GM19035 (cell line): ENCODE measurements around the gene MRTFA.

ENCODE experiments used
- ATAC-seq: cut with Tn5 transposase; IDR thresholded peaks from one replicate; pipeline ENCODE4 v1.9.1; 2021; ENCODE audit not compliant: unreplicated experiment

The MRTFA gene

DNA sequence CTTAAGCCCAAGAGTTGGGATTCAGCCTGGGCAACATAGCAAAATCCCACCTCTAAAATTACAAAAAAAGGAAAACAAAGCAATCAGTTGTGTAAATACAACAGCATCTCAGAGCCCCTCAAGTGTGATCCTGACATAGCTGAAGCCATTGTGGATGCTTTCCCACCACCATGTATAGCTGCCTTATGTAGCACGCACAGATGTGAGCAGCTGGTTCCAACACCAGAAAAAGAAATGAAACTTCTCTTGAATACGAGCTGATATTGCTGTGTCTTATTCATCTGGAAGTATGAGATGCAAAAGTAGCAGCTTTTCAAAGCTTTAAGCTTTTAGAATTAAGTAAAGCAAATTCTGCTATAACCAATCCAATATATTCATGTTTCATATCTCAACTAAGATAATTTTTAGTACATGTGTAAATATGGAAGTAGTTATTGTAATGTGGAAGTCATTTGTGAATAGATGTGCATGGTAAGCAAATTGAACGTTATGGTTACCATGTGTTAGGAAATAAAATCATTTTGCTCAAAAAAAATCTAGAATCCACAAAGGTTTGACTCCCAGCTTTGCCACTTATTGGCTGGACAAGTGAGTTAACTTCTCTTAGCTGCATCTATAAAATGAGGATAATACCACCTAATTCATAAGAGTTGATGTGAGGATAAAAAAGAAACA is 203.0 kb downstream of the MRTFA start:
- ATAC-seq = no peak

DNA sequence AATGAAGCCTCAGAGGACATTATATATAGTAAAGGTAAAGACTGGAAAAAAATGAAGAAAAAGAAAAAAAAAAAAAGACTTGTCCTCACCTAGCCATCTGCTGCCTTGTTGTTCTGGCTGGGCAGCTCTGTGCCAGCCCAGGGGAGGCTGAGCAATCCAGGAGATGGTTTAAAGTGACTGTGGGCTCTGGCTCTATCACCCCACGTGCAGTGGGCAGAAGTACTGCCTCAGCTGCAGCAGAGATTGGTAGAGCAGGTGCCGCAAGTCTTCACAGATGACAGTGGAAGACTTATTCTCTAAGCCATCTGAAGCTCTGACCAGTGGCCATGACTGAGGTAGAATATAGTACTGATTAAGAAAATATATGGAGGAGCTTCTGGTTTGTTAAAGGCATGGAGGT is 203.9 kb downstream of the MRTFA start:
- ATAC-seq = no peak

DNA sequence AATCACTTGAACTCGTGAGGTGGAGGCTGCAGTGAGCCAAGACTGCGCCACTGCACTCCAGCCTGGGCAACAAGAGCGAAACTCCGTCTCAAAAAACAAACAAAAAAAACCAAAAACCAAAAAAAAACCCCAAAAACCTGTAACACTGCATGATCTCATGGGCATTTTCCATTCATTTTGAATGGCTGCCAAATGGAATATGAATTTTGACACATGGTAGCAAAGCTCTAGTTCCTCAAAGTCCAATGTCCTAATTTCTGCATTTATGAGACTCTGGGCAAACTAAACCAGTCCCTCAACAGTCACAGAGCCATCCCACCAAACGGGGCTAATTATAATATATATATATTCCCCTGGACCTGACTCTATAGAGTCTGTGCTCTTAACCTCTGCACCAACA is 204.4 kb downstream of the MRTFA start:
- ATAC-seq = no peak

DNA sequence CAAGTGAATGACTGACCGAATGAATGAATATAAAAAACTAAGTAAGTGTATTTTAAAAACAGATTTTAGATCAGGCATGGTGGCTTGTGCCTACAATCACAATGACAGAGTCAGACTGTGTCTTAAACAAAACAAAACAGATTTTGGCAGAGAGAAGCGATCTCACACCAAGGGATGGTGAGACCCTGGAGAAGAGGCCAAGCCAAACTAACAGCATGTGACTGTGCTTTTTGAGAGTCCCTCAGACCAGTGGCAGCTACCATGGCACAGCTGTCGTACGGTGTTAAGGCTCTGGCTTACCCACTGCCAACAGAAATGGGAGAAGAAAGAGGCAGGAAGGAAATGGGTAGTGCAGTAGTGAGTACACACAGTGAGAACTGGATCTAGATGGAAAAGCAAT is 205.5 kb downstream of the MRTFA start:
- no peak for ATAC-seq

DNA sequence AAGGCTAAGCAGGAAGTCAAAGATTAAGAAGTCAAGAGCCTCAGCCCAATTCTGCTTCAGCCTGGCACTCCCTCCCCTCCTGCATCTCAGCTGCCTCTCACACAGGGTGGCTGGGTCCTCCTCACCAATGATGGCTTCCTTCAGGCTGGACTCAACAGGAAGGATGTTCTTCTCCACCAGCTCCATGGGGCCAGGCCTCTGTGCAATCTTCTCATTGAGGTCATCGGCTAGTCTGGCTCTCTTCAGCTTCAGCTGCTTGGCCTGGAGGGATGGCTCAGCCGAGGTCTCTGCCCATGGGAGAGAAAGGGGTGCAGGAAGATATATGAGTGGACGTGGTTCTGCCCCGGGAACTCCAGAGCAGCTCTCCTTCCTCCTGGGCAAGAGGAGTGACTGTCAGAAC is 207.0 kb downstream of the MRTFA start:
- no peak for ATAC-seq

DNA sequence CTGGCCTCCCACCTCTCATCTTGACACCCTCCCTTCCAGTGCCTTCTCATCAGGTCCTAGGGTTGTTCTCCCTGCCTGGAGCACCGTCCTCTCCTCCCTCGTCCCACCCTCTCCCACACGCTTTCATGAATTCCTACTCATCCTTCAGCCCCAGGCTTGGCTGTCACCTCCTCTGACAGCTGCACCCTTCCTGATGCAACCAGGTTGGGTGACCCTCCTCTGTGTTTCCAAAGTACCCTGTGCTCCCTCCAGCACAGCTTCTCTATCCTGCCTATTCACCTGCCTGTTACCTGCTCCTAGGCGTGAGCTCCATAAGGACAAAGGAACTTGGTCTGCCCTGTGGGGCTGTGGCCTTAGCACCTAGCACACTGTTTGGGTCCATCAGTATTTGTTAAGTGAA is 207.7 kb downstream of the MRTFA start:
- ATAC-seq = no peak

DNA sequence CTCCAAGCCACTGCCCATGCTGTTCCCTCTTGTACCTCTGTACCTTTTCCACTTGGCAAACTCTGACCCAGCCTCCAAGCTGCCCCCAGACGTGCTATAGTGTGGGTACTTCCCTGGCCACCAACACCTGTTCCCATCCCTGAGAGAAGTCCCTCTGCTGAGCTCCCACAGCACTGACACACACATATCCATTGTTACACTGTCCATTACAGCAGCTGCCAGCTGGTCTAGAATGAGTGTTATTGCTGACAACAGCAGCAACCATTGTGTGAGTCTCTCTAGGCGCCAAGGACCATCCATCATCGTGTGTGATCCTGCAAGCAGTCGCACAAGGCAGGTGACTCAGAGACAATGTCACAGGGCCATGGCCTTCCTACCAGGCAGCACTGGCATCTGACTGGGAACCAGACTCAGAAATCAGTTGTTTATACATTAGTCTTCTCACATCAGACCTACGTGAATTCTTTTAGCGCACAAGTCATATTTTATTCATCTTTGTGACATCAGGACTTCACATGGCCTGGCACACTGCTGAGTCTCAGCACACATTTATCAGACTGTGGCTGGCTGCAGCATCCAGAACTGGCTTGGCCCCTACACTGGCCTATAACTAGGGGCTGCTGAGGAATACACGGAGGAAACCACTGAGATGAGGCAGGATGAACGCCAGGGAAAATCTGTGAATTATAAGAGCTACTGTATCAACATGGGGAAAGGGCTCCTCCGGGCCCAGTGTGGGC is 209.8 kb downstream of the MRTFA start:
- no peak for ATAC-seq

DNA sequence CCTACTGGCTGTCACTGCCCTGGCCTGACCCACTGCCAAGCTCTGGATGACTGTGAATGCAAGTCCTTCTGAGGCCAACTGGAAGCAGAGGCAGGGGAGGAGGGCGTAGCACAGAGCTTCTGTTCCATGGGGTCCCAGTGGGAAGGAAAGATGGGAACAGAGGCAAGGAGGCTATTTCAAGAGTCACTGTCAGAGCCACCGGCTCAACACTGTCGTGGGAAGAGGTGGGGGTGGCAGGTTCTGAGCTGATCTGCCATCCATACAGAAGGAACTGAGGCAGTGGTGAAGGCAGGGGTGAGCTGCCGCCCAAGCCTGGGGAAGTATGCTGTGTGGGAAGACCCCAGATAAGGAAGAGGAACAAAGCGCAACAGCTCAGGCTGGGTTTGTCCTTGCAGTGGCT is 211.4 kb downstream of the MRTFA start:
- ATAC-seq = no peak

DNA sequence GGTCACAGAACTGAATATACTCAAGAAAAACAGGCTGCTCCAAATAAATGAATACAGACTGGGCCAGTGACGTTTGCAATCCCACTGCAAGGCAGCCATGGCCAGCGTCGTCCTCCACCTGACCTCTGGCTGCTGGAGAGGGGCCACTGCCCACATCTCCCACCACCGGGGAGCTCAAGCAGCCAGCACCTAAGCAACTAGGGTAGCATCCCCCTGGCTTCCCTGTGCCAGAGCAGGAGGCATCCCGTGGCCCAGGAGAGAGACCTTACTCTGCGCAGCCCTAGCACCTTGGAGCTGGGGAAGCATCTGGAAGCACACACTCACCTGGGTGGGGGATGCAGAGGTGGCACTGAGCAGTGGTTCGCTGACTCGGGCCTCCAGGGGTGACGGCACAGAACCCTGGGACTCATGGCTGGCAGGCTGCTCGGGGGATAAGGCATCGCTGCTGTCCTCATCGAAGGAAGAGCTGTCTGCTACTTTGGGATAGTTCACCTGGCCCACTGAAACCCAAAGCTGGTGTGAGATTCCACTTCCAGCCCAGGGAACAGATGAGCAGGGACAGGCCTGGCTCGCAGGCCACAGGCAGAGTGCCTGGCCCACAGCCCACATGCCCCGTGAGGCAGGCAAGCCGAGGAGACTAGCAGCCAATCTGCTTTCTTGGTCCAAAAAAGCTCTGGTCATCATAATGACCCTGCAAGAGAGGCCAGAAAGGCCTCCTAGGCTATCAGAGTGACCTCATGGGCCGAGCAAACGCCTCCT is 212.5 kb downstream of the MRTFA start:
- ATAC-seq = no peak

DNA sequence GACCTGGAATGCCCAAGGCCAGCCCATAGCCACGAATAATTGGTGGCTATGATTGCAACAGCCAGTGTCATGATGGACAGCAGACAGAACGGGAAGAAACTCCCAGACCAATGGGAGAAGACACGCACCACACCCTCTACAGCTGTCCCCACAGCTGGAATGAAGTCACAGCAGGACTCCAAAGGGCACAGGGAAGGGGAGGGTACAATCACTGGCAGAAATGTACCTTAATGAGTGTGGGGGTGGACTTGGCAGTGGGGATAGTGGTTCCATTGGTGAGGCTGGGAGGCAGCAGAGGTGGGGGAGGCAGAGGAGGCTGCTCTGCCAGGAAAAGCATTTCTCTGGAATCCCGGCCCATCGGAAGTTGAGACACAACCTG is 213.2 kb downstream of the MRTFA start:
- no peak for ATAC-seq

DNA sequence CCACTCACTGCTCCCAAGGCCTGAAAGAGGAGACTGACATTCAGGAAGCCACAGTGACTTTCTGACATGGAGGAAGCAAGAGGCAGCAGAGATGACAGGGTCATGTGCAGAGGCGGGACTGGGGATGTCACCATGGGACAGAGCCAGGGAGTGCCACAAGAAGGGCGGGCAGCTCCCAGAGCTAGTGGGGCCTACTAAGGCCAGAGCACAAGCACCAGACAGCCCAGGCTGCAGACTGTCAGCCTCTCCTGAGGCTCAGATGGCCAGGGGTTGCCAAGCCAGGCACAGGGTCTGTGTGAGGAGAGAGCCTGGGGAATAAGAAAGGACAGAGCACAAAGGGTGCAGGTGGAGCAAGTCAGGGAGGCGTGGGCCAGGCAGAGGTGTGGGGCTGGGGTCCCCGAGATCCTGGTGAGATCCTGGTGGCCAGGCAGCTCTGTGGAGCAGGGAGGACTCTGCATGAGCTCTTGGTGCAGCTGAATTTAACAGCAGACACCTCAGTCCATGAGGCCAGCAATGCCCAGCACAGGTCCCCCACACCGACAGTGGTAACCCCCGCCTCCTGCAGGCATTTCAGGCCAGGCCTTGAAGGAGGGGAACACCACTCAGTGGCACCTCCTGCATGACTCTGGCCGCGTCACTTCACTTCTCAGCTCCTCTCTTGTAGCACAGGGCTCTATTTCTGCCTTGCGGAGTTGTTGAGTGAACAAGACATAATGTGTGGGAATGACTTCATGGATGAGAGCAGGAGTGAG is 213.8 kb downstream of the MRTFA start:
- no peak for ATAC-seq

DNA sequence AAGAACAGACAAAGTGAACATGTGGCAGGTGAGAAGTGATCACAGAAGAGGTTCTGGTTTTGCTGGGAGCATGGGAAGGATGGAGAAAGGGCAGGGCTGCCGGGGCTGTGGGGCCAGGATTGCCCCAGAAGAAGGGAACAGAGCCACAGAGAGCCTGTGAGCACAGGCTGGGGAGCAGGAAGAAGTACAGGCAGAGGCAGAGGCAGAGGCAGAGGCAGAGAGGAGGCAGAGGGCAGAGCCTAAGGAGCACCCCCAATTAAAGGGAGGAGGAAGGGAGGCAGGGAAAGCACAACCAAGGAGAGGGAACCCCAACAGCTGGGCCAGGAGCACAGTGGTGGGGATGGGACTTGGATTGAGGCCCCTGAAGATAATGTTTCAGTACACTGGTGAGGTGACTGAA is 214.6 kb downstream of the MRTFA start:
- ATAC-seq = no peak

DNA sequence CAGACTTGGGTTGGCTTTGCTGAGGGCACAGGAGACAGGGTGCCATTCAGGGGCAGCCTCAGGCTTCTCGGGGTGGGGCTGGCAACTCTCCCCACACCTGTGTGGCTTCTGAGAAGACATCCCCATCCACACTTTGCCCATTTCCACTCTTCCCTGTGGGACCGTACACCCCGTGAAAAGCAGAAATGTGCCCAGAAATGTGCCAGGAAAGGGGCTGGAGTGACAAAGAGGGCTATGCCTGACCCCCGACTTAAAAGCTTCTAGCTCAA is 215.5 kb downstream of the MRTFA start:
- no peak for ATAC-seq

DNA sequence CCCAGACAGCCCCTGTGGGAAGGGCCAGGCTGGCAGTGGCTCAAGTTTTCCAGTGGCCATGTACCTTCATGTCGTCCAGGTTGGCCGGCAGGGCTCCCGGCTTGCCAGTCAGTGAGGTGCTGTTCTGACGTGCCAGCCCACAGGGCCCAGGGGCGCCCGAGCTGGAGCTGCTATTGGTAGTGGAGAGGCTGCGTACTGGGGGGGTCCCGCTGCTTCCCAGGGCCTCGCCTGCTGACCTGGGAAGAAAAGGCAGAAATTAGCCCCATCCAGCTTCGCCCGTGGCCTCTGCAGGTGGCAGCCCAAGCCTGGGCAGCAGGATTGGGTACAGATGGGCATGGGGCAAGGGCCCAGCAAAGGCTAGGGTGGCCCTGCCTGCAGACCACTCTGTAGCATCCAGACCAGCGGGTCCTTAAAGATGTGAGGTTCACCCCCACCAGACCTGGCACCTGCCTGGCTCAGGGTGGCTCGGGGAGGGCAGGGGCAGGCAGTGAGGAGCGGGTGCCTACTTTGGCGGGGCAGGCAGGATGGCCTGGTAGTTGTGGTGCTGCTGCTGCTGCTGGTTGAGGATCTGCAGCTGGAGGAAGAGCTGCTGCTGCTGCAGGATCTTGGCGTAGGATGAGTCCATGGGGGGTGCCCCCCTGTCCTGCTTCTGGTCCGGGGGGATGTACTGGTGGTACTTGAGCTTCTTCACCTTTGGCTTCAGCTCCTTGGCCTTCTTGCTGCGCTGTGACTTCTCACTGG is 216.0 kb downstream of the MRTFA start:
- no peak for ATAC-seq

DNA sequence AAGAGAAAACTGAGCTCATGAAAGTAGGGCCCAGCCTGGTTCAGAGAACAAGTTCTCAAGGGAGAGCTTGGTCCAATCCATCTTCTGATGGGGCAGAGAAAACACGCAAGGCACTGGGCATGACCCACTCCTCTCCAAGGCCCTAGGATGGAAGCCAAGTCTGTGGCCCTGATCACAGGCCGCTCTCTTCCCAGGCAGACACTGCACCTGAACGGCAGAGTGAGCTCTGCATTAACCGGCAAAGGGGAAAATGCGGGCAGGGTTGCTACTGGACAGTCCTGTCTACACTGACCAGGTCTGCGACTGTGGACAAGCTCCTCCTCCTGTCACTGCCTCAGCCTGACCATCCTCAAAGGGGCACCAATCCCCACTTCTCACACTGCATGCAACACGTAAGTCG is 216.8 kb downstream of the MRTFA start:
- no peak for ATAC-seq

DNA sequence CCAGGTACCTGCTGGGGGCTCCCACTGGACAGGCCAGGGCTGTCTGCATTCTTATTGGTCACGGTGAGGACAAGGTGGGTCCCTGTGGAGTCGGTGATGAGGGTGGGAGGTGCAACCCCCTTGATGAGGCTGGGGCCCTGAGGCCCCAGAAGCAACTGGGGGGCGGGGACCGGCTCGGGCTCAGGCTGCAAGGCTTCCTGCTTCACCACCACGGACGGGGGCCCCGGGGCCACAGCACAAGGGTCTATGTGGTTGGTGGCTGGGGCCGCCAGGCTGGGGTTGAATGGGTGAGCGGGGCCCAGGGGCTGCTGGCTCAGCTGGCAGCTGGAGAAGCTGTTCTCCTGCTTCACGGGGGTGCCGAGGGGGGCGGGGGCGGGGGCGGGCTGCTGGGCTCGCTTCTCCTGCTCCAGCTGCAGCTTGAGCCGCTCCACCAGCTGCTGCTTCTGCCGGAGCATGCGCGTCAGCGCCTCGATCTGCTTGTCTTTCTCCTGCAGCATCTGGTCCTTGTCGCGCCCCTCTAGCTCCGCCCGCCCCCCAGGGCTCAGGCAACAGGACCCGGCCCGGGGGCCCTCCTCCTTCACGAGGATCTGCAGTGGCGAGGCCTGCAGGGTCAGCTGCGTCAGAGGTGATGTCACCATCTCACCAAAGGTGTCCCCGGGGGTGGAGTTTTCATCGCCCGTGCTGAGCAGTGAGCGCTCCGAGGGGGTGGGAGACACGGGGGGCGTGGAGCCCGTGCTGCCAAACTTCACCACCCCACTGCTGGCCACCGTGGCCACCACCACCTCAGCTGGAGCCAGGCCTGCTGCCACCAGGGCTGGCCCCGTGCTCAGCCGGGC is 217.9 kb downstream of the MRTFA start:
- no peak for ATAC-seq

DNA sequence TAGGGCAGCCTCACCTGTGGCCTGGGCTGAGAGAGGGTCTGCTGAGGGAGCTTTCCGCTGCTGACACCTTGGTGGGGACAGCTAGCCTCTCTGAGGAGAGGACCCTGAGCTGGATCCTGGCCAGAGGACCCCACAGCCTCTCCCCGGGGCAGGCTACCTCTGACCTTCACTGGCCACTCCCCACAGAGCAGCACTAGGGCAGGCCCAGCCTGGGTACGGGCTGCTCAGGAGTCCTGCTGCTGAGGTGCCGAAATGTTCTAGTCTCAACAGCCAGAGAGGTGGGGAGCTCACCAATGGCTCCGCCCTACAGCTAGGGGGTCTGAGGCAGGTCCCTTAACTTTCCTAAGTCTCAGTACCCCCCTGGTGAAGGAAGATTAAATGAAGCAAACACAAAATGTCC is 218.6 kb downstream of the MRTFA start:
- no peak for ATAC-seq

DNA sequence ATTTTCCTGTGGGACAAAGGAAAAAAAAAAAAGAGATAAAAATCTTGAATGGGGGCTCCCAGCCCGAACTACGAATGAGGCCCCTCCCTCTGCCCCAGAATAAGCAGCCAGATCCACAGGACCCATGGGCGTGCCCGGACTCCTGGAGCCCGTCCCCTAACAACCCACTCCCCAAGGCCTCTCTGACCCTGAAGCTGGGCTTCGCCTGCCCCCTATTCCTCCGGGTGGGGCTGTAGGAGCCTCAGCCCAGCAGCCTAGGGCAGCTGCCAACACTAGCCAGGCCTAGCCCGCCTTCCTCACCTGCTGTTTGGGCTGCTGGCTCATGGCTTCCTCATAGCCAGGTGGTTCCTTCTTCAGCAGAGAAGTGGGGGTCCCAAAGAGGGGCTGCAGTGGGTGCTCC is 219.5 kb downstream of the MRTFA start:
- no peak for ATAC-seq

DNA sequence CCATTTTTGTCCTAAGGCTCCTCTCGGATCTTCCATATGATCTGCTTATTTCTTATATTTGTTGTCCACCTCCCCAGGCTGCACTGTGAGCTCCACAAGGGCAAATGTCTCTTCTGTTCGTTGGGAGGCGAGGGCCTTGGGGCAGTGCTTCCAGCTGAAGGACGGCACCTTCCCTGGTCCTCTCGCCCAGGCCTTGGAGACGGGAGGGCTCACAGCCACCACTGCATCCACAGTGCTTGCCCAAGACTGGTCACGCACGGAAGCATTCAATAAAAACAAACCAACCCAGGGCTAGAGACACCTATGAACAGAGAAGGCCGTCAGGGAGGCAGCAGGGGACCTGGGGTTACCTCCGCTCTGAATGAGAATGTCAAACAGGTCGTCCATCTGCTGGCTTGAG is 219.9 kb downstream of the MRTFA start:
- ATAC-seq = no peak

DNA sequence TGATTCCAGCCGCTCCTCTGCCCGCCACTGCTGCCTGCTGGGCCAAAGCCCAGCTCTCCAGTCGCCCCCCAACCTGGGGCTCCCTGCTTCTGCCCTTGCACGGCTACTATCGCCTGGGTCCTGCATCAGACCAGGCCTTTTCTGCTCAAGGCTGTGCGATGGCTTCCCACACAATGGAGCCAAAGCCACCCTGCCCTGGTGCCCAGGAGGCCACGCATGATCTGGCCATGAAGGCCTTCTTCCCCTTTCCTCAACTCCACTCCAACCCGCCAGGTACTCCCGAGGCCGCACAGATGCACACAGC is 220.3 kb downstream of the MRTFA start:
- no peak for ATAC-seq
